WTC11 (cell line): Measurements from ENCODE around the gene CD9.

ENCODE experiments used
- ATF1 ChIP-seq: sonication (generic); formaldehyde crosslinking; IDR thresholded peaks from 2 replicates; pipeline ENCODE4 v1.8.1; 2023; ENCODE audit warnings: mild to moderate bottlenecking, moderate library complexity, missing genetic modification reagents
- CBFB ChIP-seq: sonication (generic); formaldehyde crosslinking; IDR thresholded peaks from 2 replicates; pipeline ENCODE4 v1.8.1; 2022; ENCODE audit warnings: mild to moderate bottlenecking, low read depth, missing genetic modification reagents
- CREM ChIP-seq: sonication (generic); formaldehyde crosslinking; IDR thresholded peaks from 2 replicates; pipeline ENCODE4 v1.8.1; 2022; ENCODE audit warnings: mild to moderate bottlenecking, missing genetic modification reagents, moderate library complexity
- CTCF ChIP-seq: fragments of 200-600 bp; IDR thresholded peaks from 2 replicates; pipeline ENCODE4 v1.8.0; 2022; ENCODE audit warnings: antibody characterized with exemption
- FOXP1 ChIP-seq: sonication (generic); formaldehyde crosslinking; IDR thresholded peaks from 2 replicates; pipeline ENCODE4 v1.8.0; 2022; ENCODE audit warnings: missing genetic modification reagents, mild to moderate bottlenecking, moderate library complexity, borderline replicate concordance
- JUN ChIP-seq: sonication (generic); formaldehyde crosslinking; IDR thresholded peaks from 2 replicates; pipeline ENCODE4 v1.8.0; 2023; ENCODE audit warnings: mild to moderate bottlenecking, missing genetic modification reagents
- KAT7 ChIP-seq: sonication (generic); formaldehyde crosslinking; IDR thresholded peaks from 2 replicates; pipeline ENCODE4 v1.8.1; 2023; ENCODE audit warnings: missing genetic modification reagents, mild to moderate bottlenecking, borderline replicate concordance
- MAX ChIP-seq: sonication (generic); formaldehyde crosslinking; IDR thresholded peaks from 2 replicates; pipeline ENCODE4 v1.8.0; 2022; ENCODE audit warnings: mild to moderate bottlenecking, missing genetic modification reagents
- SP1 ChIP-seq: sonication (generic); formaldehyde crosslinking; conservative IDR thresholded peaks from 2 replicates; pipeline ENCODE4 v1.8.1; 2022; ENCODE audit warnings: missing genetic modification reagents
- TCF7 ChIP-seq: sonication (generic); formaldehyde crosslinking; IDR thresholded peaks from 2 replicates; pipeline ENCODE4 v1.8.0; 2022; ENCODE audit warnings: mild to moderate bottlenecking, low read depth, missing genetic modification reagents, moderate library complexity
- TEAD1 ChIP-seq: sonication (generic); formaldehyde crosslinking; IDR thresholded peaks from 2 replicates; pipeline ENCODE4 v1.8.0; 2022; ENCODE audit warnings: mild to moderate bottlenecking, missing genetic modification reagents
- ZSCAN18 ChIP-seq: fragments of 250-450 bp; sonication (Bioruptor Pico); IDR thresholded peaks from 2 replicates; pipeline ENCODE4 v2.1.2; 2022; ENCODE audit warnings: mild to moderate bottlenecking, moderate library complexity
- TF ChIP-seq, protein P1 (sequence below): sonication (generic); formaldehyde crosslinking; IDR thresholded peaks from 2 replicates; pipeline ENCODE4 v1.8.1; 2023; ENCODE audit warnings: mild to moderate bottlenecking, missing genetic modification reagents
- TF ChIP-seq, protein P2 (sequence below): sonication (generic); formaldehyde crosslinking; IDR thresholded peaks from 2 replicates; pipeline ENCODE4 v1.8.1; 2023; ENCODE audit warnings: mild to moderate bottlenecking, missing genetic modification reagents

- TF ChIP-seq CREM (no peak), CTCF (no peak), MAX (CRISPR knock-in tag) (no peak), FOXP1 (no peak), TCF7 (CRISPR knock-in tag) (no peak), CBFB (CRISPR knock-in tag) (no peak), KAT7 (CRISPR knock-in tag) (no peak), TEAD1 (CRISPR knock-in tag) (no peak), ZSCAN18 (CRISPR knock-in tag) (no peak), JUN (CRISPR knock-in tag) (no peak), SP1 (CRISPR knock-in tag) (no peak), ATF1 (CRISPR knock-in tag) (no peak)
- TF ChIP-seq, protein P1, sequence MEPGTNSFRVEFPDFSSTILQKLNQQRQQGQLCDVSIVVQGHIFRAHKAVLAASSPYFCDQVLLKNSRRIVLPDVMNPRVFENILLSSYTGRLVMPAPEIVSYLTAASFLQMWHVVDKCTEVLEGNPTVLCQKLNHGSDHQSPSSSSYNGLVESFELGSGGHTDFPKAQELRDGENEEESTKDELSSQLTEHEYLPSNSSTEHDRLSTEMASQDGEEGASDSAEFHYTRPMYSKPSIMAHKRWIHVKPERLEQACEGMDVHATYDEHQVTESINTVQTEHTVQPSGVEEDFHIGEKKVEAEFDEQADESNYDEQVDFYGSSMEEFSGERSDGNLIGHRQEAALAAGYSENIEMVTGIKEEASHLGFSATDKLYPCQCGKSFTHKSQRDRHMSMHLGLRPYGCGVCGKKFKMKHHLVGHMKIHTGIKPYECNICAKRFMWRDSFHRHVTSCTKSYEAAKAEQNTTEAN (CRISPR knock-in tag) = no peak
- TF ChIP-seq, protein P2, sequence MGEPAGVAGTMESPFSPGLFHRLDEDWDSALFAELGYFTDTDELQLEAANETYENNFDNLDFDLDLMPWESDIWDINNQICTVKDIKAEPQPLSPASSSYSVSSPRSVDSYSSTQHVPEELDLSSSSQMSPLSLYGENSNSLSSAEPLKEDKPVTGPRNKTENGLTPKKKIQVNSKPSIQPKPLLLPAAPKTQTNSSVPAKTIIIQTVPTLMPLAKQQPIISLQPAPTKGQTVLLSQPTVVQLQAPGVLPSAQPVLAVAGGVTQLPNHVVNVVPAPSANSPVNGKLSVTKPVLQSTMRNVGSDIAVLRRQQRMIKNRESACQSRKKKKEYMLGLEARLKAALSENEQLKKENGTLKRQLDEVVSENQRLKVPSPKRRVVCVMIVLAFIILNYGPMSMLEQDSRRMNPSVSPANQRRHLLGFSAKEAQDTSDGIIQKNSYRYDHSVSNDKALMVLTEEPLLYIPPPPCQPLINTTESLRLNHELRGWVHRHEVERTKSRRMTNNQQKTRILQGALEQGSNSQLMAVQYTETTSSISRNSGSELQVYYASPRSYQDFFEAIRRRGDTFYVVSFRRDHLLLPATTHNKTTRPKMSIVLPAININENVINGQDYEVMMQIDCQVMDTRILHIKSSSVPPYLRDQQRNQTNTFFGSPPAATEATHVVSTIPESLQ (CRISPR knock-in tag) = no peak
Observed at GRCh38 chr12:6226679-6227051, 26.5 kb downstream of the CD9 start.
